PFSK-1 (cell line): ENCODE data around the gene DPPA2.

Experiments
- POLR2AphosphoS5 ChIP-seq: IDR thresholded peaks from 2 replicates; pipeline ENCODE4 v1.6.1; 2012; ENCODE audit warnings: low read depth, mild to moderate bottlenecking, control low read depth, low read length, moderate library complexity
- TAF1 ChIP-seq: IDR thresholded peaks from 2 replicates; pipeline ENCODE4 v1.6.1; 2012; ENCODE audit warnings: low read length, control low read depth, borderline replicate concordance; ENCODE audit not compliant: insufficient read depth

DNA sequence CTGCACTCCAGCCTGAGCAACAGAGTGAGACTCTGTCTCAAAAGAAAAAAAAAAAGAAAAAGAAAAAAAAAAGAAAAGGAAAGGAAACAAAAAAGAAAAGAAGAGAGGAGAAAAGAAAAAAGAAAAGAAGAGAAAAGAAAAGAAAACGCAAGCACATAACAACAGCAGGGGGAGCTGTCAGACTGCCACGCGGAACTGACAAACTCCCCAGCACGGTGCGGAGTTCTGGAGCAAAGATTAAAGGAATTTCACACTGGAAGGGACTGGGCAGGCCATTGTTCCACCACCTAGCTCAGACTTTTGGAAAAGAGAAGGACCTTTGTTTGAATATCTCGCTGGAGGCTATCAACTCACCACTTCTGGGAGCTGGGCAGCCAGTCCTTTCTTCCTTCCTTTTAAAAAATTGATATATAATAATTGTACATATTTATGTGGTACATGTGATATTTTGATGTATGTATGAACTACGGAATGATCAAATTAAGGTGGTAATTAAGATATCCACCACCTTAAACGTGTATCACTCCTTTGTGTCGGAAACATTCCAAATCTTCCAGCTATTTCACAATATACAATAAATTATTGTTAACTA is 40.5 kb downstream of the DPPA2 start:
- no peak for TF ChIP-seq POLR2AphosphoS5
- TF ChIP-seq TAF1 = no peak
